Activated CD4-positive, alpha-beta T cell treated with anti-CD3 and anti-CD28 coated beads for 36 hours (primary cell): ENCODE results near the gene SEPTIN6. TPM values are rescaled to one million over a fixed set of nuclear protein-coding genes. Genes with fewer than 3 reads are reported as not detected.
A peak's percentile ranks its signal among the peaks of the same experiment; 100 is the strongest.

ENCODE experiments used
- ATAC-seq: fragments of 200-7000 bp; cut with Tn5 transposase; one replicate; pipeline ENCODE4 v1.10.0; 2021; ENCODE audit warnings: mild to moderate bottlenecking, moderate library complexity
- CTCF ChIA-PET: fragments of 350-600 bp; sonication (Branson Sonifier 250); formaldehyde crosslinking; loops from one replicate; lab custom pipeline; 2021; ENCODE audit warnings: antibody characterized with exemption; lab: Charles Lee
- POLR2A ChIA-PET: fragments of 350-600 bp; sonication (Branson Sonifier 250); formaldehyde crosslinking; loops from one replicate; lab custom pipeline; 2021; ENCODE audit warnings: antibody characterized with exemption, inconsistent platforms; lab: Charles Lee
- DNase-seq: peaks from one replicate; pipeline ENCODE4 v3.0.0-alpha.2; 2020
- H3K27ac Mint-ChIP-seq: one replicate; pipeline ENCODE4 v1.8.0; 2021; ENCODE audit warnings: mixed read lengths
- H3K27me3 Mint-ChIP-seq: one replicate; pipeline ENCODE4 v1.8.0; 2021; ENCODE audit warnings: mixed read lengths
- H3K36me3 Mint-ChIP-seq: one replicate; pipeline ENCODE4 v1.8.0; 2021; ENCODE audit warnings: low read depth, mixed read lengths
- H3K4me1 Mint-ChIP-seq: one replicate; pipeline ENCODE4 v1.8.0; 2021; ENCODE audit warnings: mixed read lengths
- H3K4me3 Mint-ChIP-seq: one replicate; pipeline ENCODE4 v1.8.0; 2021; ENCODE audit warnings: mild to moderate bottlenecking, moderate library complexity, mixed read lengths
- H3K9me3 Mint-ChIP-seq: one replicate; pipeline ENCODE4 v1.8.0; 2021; ENCODE audit warnings: low read depth, mixed read lengths
- intact Hi-C, 2 experiments: fragments of 100-400 bp; cut with DNase I in 1 of 2; cut with micrococcal nuclease in 1 of 2; formaldehyde crosslinking; loops; one replicate each; pipeline versions ENCODE4 v1.14.2 to v1.15.1; 2022 to 2024; cut with DNase I, micrococcal nuclease
- microRNA-seq: library from miRNA; unstranded; fragments of <30 nt; microRNA quantifications from one replicate; pipeline ENCODE4 v1.2.0, GENCODE V29; 2021; ENCODE audit warnings: borderline replicate concordance
- total RNA-seq, 2 experiments: library from RNA; stranded (reverse); gene quantifications; one replicate each; pipeline ENCODE4 v1.2.3, GENCODE V29; 2021

SEPTIN6 gene
- total RNA-seq, 2 experiments from 2014 or later = 183 to 233 TPM

GRCh38 chrX:119654112-119654531, 38.8 kb downstream of the SEPTIN6 start:
- H3K4me3 Mint-ChIP-seq = no peak overlapping the region
- POLR2A ChIA-PET = interaction anchor here (0.7 kb wide), 1 partner anchor 18 kb away, joined by 4 read pairs; no protein-coding TSS in a partner anchor

GRCh38 chrX:119648421-119648775, 44.6 kb downstream of the SEPTIN6 start:
- intact Hi-C loops = loop anchor here (1.0 to 2.0 kb wide), 5 partner anchors 34 to 106 kb away; partner anchors contain the start of genes NKRF (in 2 of the 2), SEPTIN6 (in 1 of the 2) and UBE2A (in 1 of the 2)
- ATAC-seq (peak; percentile 2), DNase-seq (no peak)
- Mint-ChIP-seq H3K4me3 (peak overlapping the region; percentile 32), H3K36me3 (peaks cover 40% of the 10 kb centered on the region), H3K4me1 (peaks cover 36% of the 10 kb centered on the region), H3K9me3 (no peaks in the 10 kb centered on the region), H3K27ac (peak overlapping the region; percentile 91), H3K27me3 (no peaks in the 10 kb centered on the region)
- POLR2A ChIA-PET = interaction anchor here (1.1 to 2.1 kb wide), 5 partner anchors 34 to 45 kb away, joined by 4 to 13 read pairs (median 9); partner anchors contain the start of gene SEPTIN6
- CTCF ChIA-PET = interaction anchor here (0.7 to 1.5 kb wide), 6 partner anchors 12 to 143 kb away, joined by 3 to 6 read pairs (median 4); partner anchors contain the start of genes RPL39 and SOWAHD

More at GRCh38 chrX:119654112-119654531, 38.8 kb downstream of the SEPTIN6 start:
- Mint-ChIP-seq H3K4me1 (peaks cover 38% of the 10 kb centered on the region), H3K9me3 (no peaks in the 10 kb centered on the region), H3K36me3 (peaks cover 44% of the 10 kb centered on the region), H3K27me3 (no peaks in the 10 kb centered on the region), H3K27ac (peak overlapping the region; percentile 80)
- DNase-seq (peak; percentile 14), ATAC-seq (peak; percentile 37)
- CTCF ChIA-PET = interaction anchor here (2.4 kb wide), 1 partner anchor 75 kb away, joined by 10 read pairs; no protein-coding TSS in a partner anchor
- intact Hi-C loops = loop anchor here in 1 of 2 experiments (2.0 kb wide), 1 partner anchor 39 kb away; the partner anchor contains the start of gene SEPTIN6

- POLR2A ChIA-PET = interaction anchor here (0.7 to 2.1 kb wide), 6 partner anchors 35 to 144 kb away, joined by 3 to 13 read pairs (median 8); partner anchors contain the start of genes RPL39 and SEPTIN6
- no peaks in the 10 kb centered on the region for H3K27me3 Mint-ChIP-seq
- peak overlapping the region; percentile 91 for H3K27ac Mint-ChIP-seq
- H3K9me3 Mint-ChIP-seq = no peaks in the 10 kb centered on the region
- DNase-seq (peak; percentile 81), ATAC-seq (peak; percentile 96)
- H3K4me3 Mint-ChIP-seq = peak overlapping the region; percentile 32
- intact Hi-C loops = loop anchor here (1.0 to 2.0 kb wide), 5 partner anchors 35 to 107 kb away; partner anchors contain the start of genes NKRF (in 2 of the 2), SEPTIN6 (in 1 of the 2) and UBE2A (in 1 of the 2)
- peaks cover 36% of the 10 kb centered on the region for H3K4me1 Mint-ChIP-seq
- CTCF ChIA-PET = interaction anchor here (0.6 to 1.5 kb wide), 8 partner anchors 12 to 143 kb away, joined by 3 to 6 read pairs (median 4); partner anchors contain the start of genes RPL39 and SOWAHD
- peaks cover 36% of the 10 kb centered on the region for H3K36me3 Mint-ChIP-seq
These were observed 45.2 kb downstream of the SEPTIN6 start for GRCh38 chrX:119647552-119648420.

GRCh38 chrX:119647089-119647488, 45.9 kb downstream of the SEPTIN6 start:
- H3K27me3 Mint-ChIP-seq = no peaks in the 10 kb centered on the region
- H3K9me3 Mint-ChIP-seq = no peaks in the 10 kb centered on the region
- no peak for DNase-seq
- CTCF ChIA-PET = interaction anchor here (0.6 to 1.5 kb wide), 2 partner anchors 28 to 152 kb away, joined by 3 to 5 read pairs; no protein-coding TSS in a partner anchor
- peaks cover 36% of the 10 kb centered on the region for H3K4me1 Mint-ChIP-seq
- POLR2A ChIA-PET = interaction anchor here (0.7 to 2.1 kb wide), 6 partner anchors 8 to 142 kb away, joined by 3 to 13 read pairs (median 6); partner anchors contain the start of gene SEPTIN6
- peak overlapping the region; percentile 80 for H3K27ac Mint-ChIP-seq
- intact Hi-C loops = no loop called here
- H3K4me3 Mint-ChIP-seq = no peak overlapping the region
- H3K36me3 Mint-ChIP-seq = peaks cover 33% of the 10 kb centered on the region
- no peak for ATAC-seq

- Mint-ChIP-seq H3K27ac (peak overlapping the region; percentile 56), H3K4me1 (peaks cover 36% of the 10 kb centered on the region), H3K27me3 (no peaks in the 10 kb centered on the region), H3K9me3 (no peaks in the 10 kb centered on the region), H3K36me3 (peaks cover 32% of the 10 kb centered on the region), H3K4me3 (no peak overlapping the region)
- ChIA-PET CTCF (interaction anchor here (0.6 kb wide), 3 partner anchors 35 to 152 kb away, joined by 3 to 6 read pairs (median 3); no protein-coding TSS in a partner anchor), POLR2A (interaction anchor here (0.7 to 2.1 kb wide), 4 partner anchors 9 to 143 kb away, joined by 3 to 13 read pairs (median 4); partner anchors contain the start of gene SOWAHD)
- ATAC-seq (no peak), DNase-seq (no peak)
- intact Hi-C loops = no loop called here
These were observed 46.5 kb downstream of the SEPTIN6 start for GRCh38 chrX:119646515-119646914.

- intact Hi-C loops = no loop called here
- Mint-ChIP-seq H3K9me3 (no peaks in the 10 kb centered on the region), H3K27ac (no peak overlapping the region), H3K4me3 (no peak overlapping the region), H3K27me3 (no peaks in the 10 kb centered on the region), H3K4me1 (peaks cover 25% of the 10 kb centered on the region), H3K36me3 (peaks cover 34% of the 10 kb centered on the region)
- ChIA-PET POLR2A (no interaction called here), CTCF (no interaction called here)
- ATAC-seq (no peak), DNase-seq (no peak)
These were observed 49.3 kb downstream of the SEPTIN6 start for GRCh38 chrX:119643696-119644095.

Small RNA genes lying within 50 kb of the gene (microRNA-seq; reads per million reads assigned to microRNA genes)
- gene MIR766 = 162 reads per million, percentile 69 among the genes with 10 or more reads in this experiment

Other genes with a start within 250 kb of the SEPTIN6 start
- 100 to 1,000 TPM; 593 to 674 TPM for gene SLC25A5, start 224.7 kb downstream of the SEPTIN6 start, total RNA-seq
- gene STEEP1, start 127.8 kb downstream of the SEPTIN6 start, total RNA-seq = 10 to 100 TPM; 21.3 to 21.7 TPM
- gene UBE2A, start 118.6 kb downstream of the SEPTIN6 start, total RNA-seq = 10 to 100 TPM; 49.2 to 67.9 TPM
- 10 to 100 TPM; 23.8 to 25.0 TPM for gene NKRF, start 86.7 kb downstream of the SEPTIN6 start, total RNA-seq
- under 1 TPM; 0.11 to 0.30 TPM for gene SOWAHD, start 65.4 kb upstream of the SEPTIN6 start, total RNA-seq
- gene RPL39, start 98.5 kb upstream of the SEPTIN6 start, total RNA-seq = 1,000 to 10,000 TPM; 1,382 to 2,556 TPM
- gene UPF3B, start 159.8 kb upstream of the SEPTIN6 start, total RNA-seq = 10 to 100 TPM; 18.1 to 21.3 TPM
- gene RNF113A, start 178.6 kb upstream of the SEPTIN6 start, total RNA-seq = 10 to 100 TPM; 26.9 to 29.9 TPM
- 100 to 1,000 TPM in 1 of 2 experiments, 10 to 100 TPM in 1; 37.6 to 101 TPM for gene NDUFA1, start 178.7 kb upstream of the SEPTIN6 start, total RNA-seq
- gene AKAP14, start 202.7 kb upstream of the SEPTIN6 start, total RNA-seq = not detected